K562 (cell line): ENCODE data around the gene MYO18A. TPM values are rescaled to one million over a fixed set of nuclear protein-coding genes. Genes with fewer than 3 reads are reported as not detected.

Experiments used
- HMG20B ChIP-seq: fragments of 250-450 bp; sonication (Bioruptor Pico); IDR thresholded peaks from 2 replicates; pipeline ENCODE4 v1.5.0; 2021; ENCODE audit warnings: mild to moderate bottlenecking
- KLF6 ChIP-seq: fragments of 250-450 bp; sonication (Bioruptor Pico); IDR thresholded peaks from 2 replicates; pipeline ENCODE4 v1.4.0; 2020; ENCODE audit warnings: mild to moderate bottlenecking, moderate library complexity, borderline replicate concordance
- MTF1 ChIP-seq: fragments of 250-450 bp; sonication (Bioruptor Pico); IDR thresholded peaks from 2 replicates; pipeline ENCODE4 v1.9.0; 2021; ENCODE audit warnings: moderate library complexity, mild to moderate bottlenecking, inconsistent platforms, borderline replicate concordance
- RERE ChIP-seq: sonication (generic); formaldehyde crosslinking; IDR thresholded peaks from 2 replicates; pipeline ENCODE4 v1.8.0; 2023; ENCODE audit warnings: missing genetic modification reagents, mild to moderate bottlenecking, borderline replicate concordance
- RFX7 ChIP-seq: fragments of 250-450 bp; sonication (Bioruptor Pico); IDR thresholded peaks from 2 replicates; pipeline ENCODE4 v1.5.1; 2021; ENCODE audit warnings: mild to moderate bottlenecking
- SETDB1 ChIP-seq: IDR thresholded peaks from one replicate; pipeline ENCODE4 v1.6.1; 2012; ENCODE audit warnings: low read length, control low read depth, inconsistent platforms
- SMAD4 ChIP-seq: fragments of 250-450 bp; sonication (Bioruptor Pico); conservative IDR thresholded peaks from 2 replicates; pipeline ENCODE4 v1.8.0; 2021; ENCODE audit warnings: inconsistent platforms, mild to moderate bottlenecking, moderate library complexity
- USF2 ChIP-seq: sonication (generic); formaldehyde crosslinking; IDR thresholded peaks from 2 replicates; pipeline ENCODE4 v1.5.0; 2020; ENCODE audit warnings: missing genetic modification reagents
- ZNF133 ChIP-seq: fragments of 250-450 bp; sonication (Bioruptor Pico); IDR thresholded peaks from 2 replicates; pipeline ENCODE4 v1.4.0; 2020; ENCODE audit warnings: mild to moderate bottlenecking
- polyA plus RNA-seq, 8 experiments: library from polyadenylated mRNA; depleted of rRNA in 4 of 8; stranded (reverse) in 5 of 8; unstranded in 3 of 8; fragments of >200 nt; fragmentation: Nextera tagmentation in 2 of 8; fragmentation: Illumina TruSeq in 1 of 8; extraction: Ambion mirVana in 2 of 8; extraction: Trizol in 1 of 8; gene quantifications; 2 replicates each; pipeline versions ENCODE4 v1.2.1 to v1.2.3, GENCODE V29; 2011 to 2014; ENCODE audit warnings: inconsistent platforms in 1 of 8, missing spikeins in 1 of 8
- total RNA-seq, 7 experiments: library from RNA; depleted of rRNA in 6 of 7; stranded (reverse); fragments of >200 nt in 6 of 7; fragmentation: Illumina TruSeq in 2 of 7; extraction: Trizol in 2 of 7; gene quantifications; 2 replicates each; pipeline versions ENCODE4 v1.2.1 to v1.2.3, GENCODE V29; 2011 to 2021; ENCODE audit warnings: low replicate concordance in 1 of 7

Gene MYO18A
- total and polyA plus RNA-seq, 9 of the 15 experiments (the other 6 are each of a cell fraction or from before 2014, with no cell fraction given), result 2.5 to 65.4 (median 17.1) TPM

GRCh38 chr17:29176558-29177351, 3.4 kb downstream of the MYO18A start (continued):
- no peak for TF ChIP-seq HMG20B
- TF ChIP-seq MTF1 (CRISPR knock-in tag), result no peak
- no peak for TF ChIP-seq SETDB1
- no peak for TF ChIP-seq ZNF133
- no peak for TF ChIP-seq KLF6 (CRISPR knock-in tag)
- peak; percentile 79 for TF ChIP-seq USF2 (CRISPR knock-in tag)
- no peak for TF ChIP-seq RFX7 (CRISPR knock-in tag)
- TF ChIP-seq RERE (CRISPR knock-in tag), result no peak
- peak; percentile 91 for TF ChIP-seq SMAD4 (CRISPR knock-in tag)
